ACC112 (cell line): ENCODE data around the gene PLEKHA7.
"Not testable (repeated sequence)": the region's sequence is repeated elsewhere in the genome, so short reads cannot be mapped to it uniquely, and the experiment has no call there.

ENCODE experiments used
- H2AFZ ChIP-seq: fragments of 200-600 bp; sonication (generic); one replicate; pipeline ENCODE4 v1.6.0; 2017; ENCODE audit warnings: antibody characterized with exemption, low read length; ENCODE audit not compliant: unreplicated experiment
- H3K27ac ChIP-seq: fragments of 200-600 bp; sonication (generic); 2 replicates; pipeline ENCODE4 v1.5.1; 2014; ENCODE audit warnings: low read depth, mild to moderate bottlenecking, antibody characterized with exemption, low read length, moderate library complexity
- H3K27me3 ChIP-seq: fragments of 200-600 bp; sonication (generic); 2 replicates; pipeline ENCODE4 v1.6.1; 2014; ENCODE audit warnings: mild to moderate bottlenecking, antibody characterized with exemption, low read length, moderate library complexity, mixed read lengths; ENCODE audit not compliant: insufficient read depth
- H3K36me3 ChIP-seq: fragments of 200-600 bp; sonication (generic); 2 replicates; pipeline ENCODE4 v1.6.1; 2016; ENCODE audit warnings: mild to moderate bottlenecking, antibody characterized with exemption, low read length, moderate library complexity, mixed read lengths; ENCODE audit not compliant: insufficient read depth
- H3K4me1 ChIP-seq: fragments of 200-600 bp; sonication (generic); one replicate; pipeline ENCODE4 v1.6.1; 2016; ENCODE audit warnings: low read length, mixed read lengths; ENCODE audit not compliant: insufficient read depth, unreplicated experiment, control insufficient read depth
- H3K4me3 ChIP-seq: fragments of 200-600 bp; sonication (generic); 2 replicates; pipeline ENCODE4 v1.5.1; 2014; ENCODE audit warnings: mild to moderate bottlenecking, low read depth, low read length
- H3K79me2 ChIP-seq: fragments of 200-600 bp; sonication (generic); one replicate; pipeline ENCODE4 v1.6.0; 2016; ENCODE audit warnings: low read length; ENCODE audit not compliant: control insufficient read depth, unreplicated experiment, insufficient read depth

The PLEKHA7 gene

DNA sequence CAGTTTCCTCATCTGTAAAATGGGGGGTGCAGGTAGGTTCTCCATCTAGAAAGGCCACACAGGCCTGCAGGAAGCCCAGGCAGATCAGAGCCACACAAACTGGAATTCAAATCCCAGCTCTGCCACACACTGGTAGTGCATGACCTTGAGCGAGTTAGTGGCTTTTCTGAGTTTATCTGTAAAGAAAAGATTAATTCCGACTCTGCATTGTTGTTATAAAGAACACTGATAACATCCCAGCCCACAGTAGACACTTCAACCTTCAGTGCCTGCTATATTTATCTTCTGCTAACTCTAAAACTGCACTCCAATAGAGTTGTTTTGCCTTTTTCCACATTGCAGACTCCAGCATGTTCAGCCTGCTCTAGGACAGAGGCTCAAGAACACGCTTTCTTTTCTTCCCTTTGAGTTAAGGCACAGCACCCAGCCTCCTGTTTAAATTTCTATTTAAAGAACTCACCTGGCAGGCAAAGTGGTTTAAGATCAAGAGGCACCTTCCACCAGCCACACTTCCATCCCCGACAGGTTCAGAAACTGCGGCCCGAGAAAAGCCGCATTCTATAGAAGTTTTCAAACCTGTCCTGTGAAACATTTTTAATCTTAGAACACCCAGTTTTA is 133.9 kb downstream of the PLEKHA7 start:
- H3K79me2 ChIP-seq, result no peaks in the 10 kb centered on the region
- H3K4me3 ChIP-seq, result no peak overlapping the region
- H3K27ac ChIP-seq, result no peak overlapping the region
- no peak overlapping the region for H2AFZ ChIP-seq
- peaks cover 9% of the 10 kb centered on the region for H3K4me1 ChIP-seq
- H3K36me3 ChIP-seq, result no peaks in the 10 kb centered on the region
- H3K27me3 ChIP-seq, result peaks cover 27% of the 10 kb centered on the region; the same call in 1 of the 2 replicates

- no peaks in the 10 kb centered on the region for H3K36me3 ChIP-seq
- H3K27ac ChIP-seq, result no peak overlapping the region
- H3K27me3 ChIP-seq, result peaks cover 33% of the 10 kb centered on the region
- no peak overlapping the region for H2AFZ ChIP-seq
- H3K79me2 ChIP-seq, result no peaks in the 10 kb centered on the region
- H3K4me3 ChIP-seq, result no peak overlapping the region
- H3K4me1 ChIP-seq, result peaks cover 9% of the 10 kb centered on the region
Measured at GRCh38 chr11:16879690-16880089, 134.5 kb downstream of the PLEKHA7 start.

GRCh38 chr11:16876837-16877236 is 137.4 kb downstream of the PLEKHA7 start:
- Histone ChIP-seq H3K4me3 (no peak overlapping the region), H2AFZ (no peak overlapping the region), H3K36me3 (no peaks in the 10 kb centered on the region), H3K27ac (no peak overlapping the region), H3K79me2 (no peaks in the 10 kb centered on the region), H3K27me3 (peaks cover 42% of the 10 kb centered on the region), H3K4me1 (peaks cover 8% of the 10 kb centered on the region)

- H3K4me1 ChIP-seq, result peaks cover 2% of the 10 kb centered on the region
- H3K79me2 ChIP-seq, result no peaks in the 10 kb centered on the region
- H3K27me3 ChIP-seq, result peaks cover 46% of the 10 kb centered on the region
- no peak overlapping the region for H3K27ac ChIP-seq
- H2AFZ ChIP-seq, result no peak overlapping the region
- no peaks in the 10 kb centered on the region for H3K36me3 ChIP-seq
- H3K4me3 ChIP-seq, result no peak overlapping the region
Measured at GRCh38 chr11:16876053-16876752, 138.0 kb downstream of the PLEKHA7 start.

DNA sequence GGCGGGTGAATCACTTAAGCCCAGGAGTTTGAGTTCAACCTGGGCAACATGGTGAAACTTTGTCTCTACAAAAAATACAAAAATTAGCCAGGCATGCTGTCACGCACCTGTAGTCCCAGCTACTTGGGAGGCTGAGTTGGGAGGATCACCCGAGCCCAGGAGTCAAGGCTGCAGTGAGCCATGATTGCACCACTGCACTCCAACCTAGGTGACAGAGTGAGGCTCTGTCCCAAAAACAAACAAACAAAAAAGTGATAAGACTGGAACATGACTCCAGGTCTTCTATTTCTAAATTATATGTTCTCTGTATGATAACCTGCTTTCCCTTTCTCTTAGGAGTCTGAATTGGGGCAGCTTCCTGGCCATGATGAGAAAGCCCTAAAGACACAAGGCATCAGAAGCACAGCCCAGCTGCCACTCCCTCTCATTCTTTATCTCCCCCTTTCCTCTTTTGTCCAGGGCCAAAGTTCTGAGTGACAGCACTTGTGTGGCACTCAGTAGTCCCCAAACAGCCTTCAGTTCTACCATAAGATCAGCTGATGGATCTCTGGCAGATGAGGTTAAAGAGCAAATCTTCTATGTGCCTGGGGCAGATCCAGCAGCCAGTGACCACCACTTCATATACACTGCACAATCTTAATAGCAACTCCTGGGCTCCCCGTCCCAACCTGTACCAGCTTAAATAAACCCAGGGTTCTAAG is 139.8 kb downstream of the PLEKHA7 start:
- Histone ChIP-seq H3K4me3 (no peak overlapping the region), H3K36me3 (no peaks in the 10 kb centered on the region), H3K4me1 (no peaks in the 10 kb centered on the region), H3K27ac (no peak overlapping the region), H3K79me2 (no peaks in the 10 kb centered on the region), H2AFZ (no peak overlapping the region), H3K27me3 (peaks cover 47% of the 10 kb centered on the region)

GRCh38 chr11:16873289-16873688 is 140.9 kb downstream of the PLEKHA7 start:
- Histone ChIP-seq H3K4me1 (no peaks in the 10 kb centered on the region), H3K36me3 (no peaks in the 10 kb centered on the region), H3K4me3 (no peak overlapping the region), H3K79me2 (no peaks in the 10 kb centered on the region), H3K27me3 (peaks cover 44% of the 10 kb centered on the region), H3K27ac (no peak overlapping the region), H2AFZ (no peak overlapping the region)

DNA sequence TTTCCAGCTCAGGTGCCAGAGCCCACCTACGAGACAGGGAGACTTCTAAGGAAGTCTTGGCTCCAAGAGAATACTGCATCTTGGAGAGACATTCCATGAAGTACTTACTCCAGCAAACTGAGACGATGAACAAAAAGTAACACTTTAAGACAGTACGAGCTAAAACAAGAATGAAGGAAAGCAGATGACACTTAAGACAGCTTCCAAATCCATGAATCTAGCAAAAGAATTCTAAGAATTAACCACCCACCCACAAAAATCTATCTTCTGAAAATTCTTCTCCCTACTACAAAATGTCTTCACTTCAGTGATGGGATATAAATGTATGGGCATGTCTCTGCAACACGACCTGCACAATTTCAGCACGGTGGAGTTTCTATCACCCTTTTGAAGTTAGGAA is 142.8 kb downstream of the PLEKHA7 start:
- peaks cover 37% of the 10 kb centered on the region for H3K27me3 ChIP-seq
- no peak overlapping the region for H2AFZ ChIP-seq
- no peaks in the 10 kb centered on the region for H3K36me3 ChIP-seq
- no peaks in the 10 kb centered on the region for H3K4me1 ChIP-seq
- H3K79me2 ChIP-seq, result no peaks in the 10 kb centered on the region
- no peak overlapping the region for H3K4me3 ChIP-seq
- H3K27ac ChIP-seq, result no peak overlapping the region

DNA sequence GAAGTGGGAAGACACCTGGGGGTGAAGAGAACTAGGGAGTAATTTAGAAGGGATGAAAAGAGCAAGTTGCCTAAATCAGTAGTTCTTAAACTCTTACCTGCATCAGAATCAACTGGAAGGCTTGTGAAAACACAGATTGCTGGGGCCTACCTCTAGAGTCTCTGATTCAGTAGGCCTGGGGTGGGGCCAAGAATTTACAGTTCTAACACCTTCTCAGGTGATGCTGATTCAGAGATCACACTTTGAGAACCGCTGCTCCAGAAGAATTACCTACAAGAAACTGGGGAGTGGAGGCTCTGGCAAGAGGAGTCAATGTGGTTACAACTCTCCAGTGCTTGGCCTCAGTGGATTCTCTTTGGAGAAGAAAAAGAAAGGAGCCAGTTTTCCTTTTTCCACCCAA is 147.1 kb downstream of the PLEKHA7 start:
- H3K79me2 ChIP-seq, result no peaks in the 10 kb centered on the region
- H3K36me3 ChIP-seq, result no peaks in the 10 kb centered on the region
- H3K4me1 ChIP-seq, result no peaks in the 10 kb centered on the region
- no peak overlapping the region for H3K27ac ChIP-seq
- H3K27me3 ChIP-seq, result peaks cover 46% of the 10 kb centered on the region
- no peak overlapping the region for H2AFZ ChIP-seq
- no peak overlapping the region for H3K4me3 ChIP-seq

DNA sequence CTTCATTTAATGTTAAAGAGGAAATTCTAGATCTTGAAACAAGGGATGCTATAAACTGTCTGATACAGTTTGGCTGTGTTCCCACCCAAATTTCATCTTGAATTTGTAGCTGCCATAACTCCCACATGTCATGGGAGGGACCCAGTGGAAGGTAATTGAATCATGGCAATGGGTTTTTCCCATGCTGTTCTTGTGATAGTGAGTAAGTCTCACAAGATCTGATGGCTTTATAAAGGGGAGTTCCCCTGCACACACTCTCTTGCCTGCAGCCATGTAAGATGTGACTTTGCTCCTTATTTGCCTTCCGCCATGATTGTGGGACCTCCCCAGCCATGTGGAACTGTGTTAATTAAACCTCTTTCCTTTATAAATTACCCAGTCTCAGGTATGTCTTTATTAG is 149.8 kb downstream of the PLEKHA7 start:
- H3K4me1 ChIP-seq, H3K27ac ChIP-seq, H3K36me3 ChIP-seq, H2AFZ ChIP-seq, H3K4me3 ChIP-seq, H3K79me2 ChIP-seq: not testable (repeated sequence)
- H3K27me3 ChIP-seq, result peaks cover 62% of the 10 kb centered on the region

DNA sequence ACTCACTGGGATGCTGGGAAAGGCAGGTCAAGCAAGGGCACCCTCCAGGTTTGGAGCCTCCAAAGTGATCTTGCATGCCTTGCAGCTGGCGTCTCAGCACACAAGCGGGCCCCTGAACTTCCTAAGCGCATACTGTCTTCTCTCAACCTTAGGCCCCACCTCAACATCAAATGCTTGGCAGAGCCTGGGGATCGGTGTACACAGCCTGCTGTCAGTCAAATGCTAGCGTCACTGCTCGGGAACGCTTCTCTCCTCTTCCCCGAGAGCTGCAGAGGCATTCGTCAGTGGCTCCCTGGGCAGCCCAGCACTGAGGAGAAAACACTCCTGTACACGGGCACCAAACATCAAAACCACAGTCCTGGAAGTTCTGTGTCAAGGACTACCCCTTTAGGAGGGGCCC is 150.8 kb downstream of the PLEKHA7 start:
- Histone ChIP-seq H3K4me3 (no peak overlapping the region), H3K36me3 (no peaks in the 10 kb centered on the region), H3K27ac (no peak overlapping the region), H3K79me2 (no peaks in the 10 kb centered on the region), H3K4me1 (no peaks in the 10 kb centered on the region), H3K27me3 (peaks cover 71% of the 10 kb centered on the region), H2AFZ (no peak overlapping the region)

- Histone ChIP-seq H3K4me3 (no peak overlapping the region), H3K27ac (no peak overlapping the region), H2AFZ (no peak overlapping the region), H3K27me3 (peaks cover 74% of the 10 kb centered on the region), H3K79me2 (no peaks in the 10 kb centered on the region), H3K4me1 (no peaks in the 10 kb centered on the region), H3K36me3 (no peaks in the 10 kb centered on the region)
Measured at GRCh38 chr11:16862726-16863125, 151.5 kb downstream of the PLEKHA7 start.
